ENCODE measurements around the gene ECE1. TPM values are rescaled to one million over a fixed set of nuclear protein-coding genes. Genes with fewer than 3 reads are reported as not detected.

ECE1 gene
- total and polyA plus RNA-seq, 2 of the 13 experiments (the other 11 are each of a cell fraction or from before 2014, with no cell fraction given): 13.5 to 21.2 TPM

DNA sequence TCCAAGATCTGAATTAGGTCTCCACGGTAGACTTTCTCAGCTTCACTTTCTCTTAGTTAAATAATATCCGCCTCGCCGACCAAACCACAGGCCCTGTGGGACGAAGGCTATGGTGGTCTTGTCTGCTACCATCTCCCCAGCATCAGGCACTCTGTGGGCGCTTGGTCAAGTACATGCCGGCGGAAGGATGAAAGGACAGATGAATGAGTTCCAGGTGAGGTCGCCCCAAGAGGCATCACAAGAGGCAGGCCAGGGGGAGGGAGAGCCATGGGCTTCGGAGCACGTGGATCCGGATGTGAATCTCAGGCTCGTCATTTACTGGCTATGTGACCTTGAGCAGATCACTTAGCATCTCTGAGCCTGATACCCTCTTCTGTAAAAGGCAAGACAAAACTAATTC is 33.5 kb downstream of the ECE1 start:
- CTCF ChIA-PET (ENCODE audit: low intra/inter-chr PET ratio, low total read pairs): interaction anchor here (2.7 to 3.9 kb wide), 2 partner anchors 25 to 112 kb away, joined by 12 to 52 read pairs; no protein-coding TSS in a partner anchor
- Histone ChIP-seq H3K27ac (ENCODE audit: extremely low read length, insufficient read depth, low read length) (no peak overlapping the region), H3K36me3 (replicated peaks in 1 of 2; ENCODE audit: control insufficient read depth in 1 of 2, insufficient read depth in 2 of 2, low read length in 2 of 2) (peaks cover 6 to 11% of the 10 kb centered on the region in 2 experiments; a peak in 2 of 5 replicates), H3K4me1 (ENCODE audit: insufficient read depth, low read length) (peaks cover 18% of the 10 kb centered on the region), H3K27me3 (ENCODE audit: control insufficient read depth in 1 of 2, insufficient read depth in 2 of 2, low read length in 2 of 2) (no peaks in the 10 kb centered on the region), H3K4me3 (replicated peaks in 1 of 3; ENCODE audit: insufficient read depth in 1 of 3, low read depth in 2 of 3, low read length in 3 of 3) (no peak overlapping the region), H3K79me2 (ENCODE audit: insufficient read depth, low read length) (no peaks in the 10 kb centered on the region), H3K4me2 (ENCODE audit: low read depth, low read length) (no peak overlapping the region), H3K9me3 (ENCODE audit: low read length) (no peaks in the 10 kb centered on the region), H3K9ac (ENCODE audit: insufficient read depth, low read depth, low read length) (no peak overlapping the region), H4K20me1 (ENCODE audit: insufficient read depth, low read length) (no peaks in the 10 kb centered on the region), H2AFZ (ENCODE audit: low read length) (no peak overlapping the region)
- DNase-seq (ENCODE audit: low spot score) (no peak), ATAC-seq (no peak), FAIRE-seq (no peak)
- TF ChIP-seq ZFP36L1 (CRISPR knock-in tag; IDR thresholded peaks at IDR 0.05) (no peak), KAT2B (IDR thresholded peaks at IDR 0.05; ENCODE audit: borderline replicate concordance, low read depth, low read length) (no peak), GTF2F1 (IDR thresholded peaks at IDR 0.05; ENCODE audit: low read length) (no peak), ZFYVE20 (CRISPR knock-in tag; IDR thresholded peaks at IDR 0.05; ENCODE audit: borderline replicate concordance, low read depth) (no peak), ZNF12 (CRISPR knock-in tag; IDR thresholded peaks at IDR 0.05) (no peak), ZFP82 (CRISPR knock-in tag; IDR thresholded peaks at IDR 0.05; ENCODE audit: borderline replicate concordance) (no peak)
- TF ChIP-seq, protein P1, sequence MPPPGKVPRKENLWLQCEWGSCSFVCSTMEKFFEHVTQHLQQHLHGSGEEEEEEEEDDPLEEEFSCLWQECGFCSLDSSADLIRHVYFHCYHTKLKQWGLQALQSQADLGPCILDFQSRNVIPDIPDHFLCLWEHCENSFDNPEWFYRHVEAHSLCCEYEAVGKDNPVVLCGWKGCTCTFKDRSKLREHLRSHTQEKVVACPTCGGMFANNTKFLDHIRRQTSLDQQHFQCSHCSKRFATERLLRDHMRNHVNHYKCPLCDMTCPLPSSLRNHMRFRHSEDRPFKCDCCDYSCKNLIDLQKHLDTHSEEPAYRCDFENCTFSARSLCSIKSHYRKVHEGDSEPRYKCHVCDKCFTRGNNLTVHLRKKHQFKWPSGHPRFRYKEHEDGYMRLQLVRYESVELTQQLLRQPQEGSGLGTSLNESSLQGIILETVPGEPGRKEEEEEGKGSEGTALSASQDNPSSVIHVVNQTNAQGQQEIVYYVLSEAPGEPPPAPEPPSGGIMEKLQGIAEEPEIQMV (CRISPR knock-in tag; IDR thresholded peaks at IDR 0.05; ENCODE audit: low read depth): no peak
- TF ChIP-seq, protein P2, sequence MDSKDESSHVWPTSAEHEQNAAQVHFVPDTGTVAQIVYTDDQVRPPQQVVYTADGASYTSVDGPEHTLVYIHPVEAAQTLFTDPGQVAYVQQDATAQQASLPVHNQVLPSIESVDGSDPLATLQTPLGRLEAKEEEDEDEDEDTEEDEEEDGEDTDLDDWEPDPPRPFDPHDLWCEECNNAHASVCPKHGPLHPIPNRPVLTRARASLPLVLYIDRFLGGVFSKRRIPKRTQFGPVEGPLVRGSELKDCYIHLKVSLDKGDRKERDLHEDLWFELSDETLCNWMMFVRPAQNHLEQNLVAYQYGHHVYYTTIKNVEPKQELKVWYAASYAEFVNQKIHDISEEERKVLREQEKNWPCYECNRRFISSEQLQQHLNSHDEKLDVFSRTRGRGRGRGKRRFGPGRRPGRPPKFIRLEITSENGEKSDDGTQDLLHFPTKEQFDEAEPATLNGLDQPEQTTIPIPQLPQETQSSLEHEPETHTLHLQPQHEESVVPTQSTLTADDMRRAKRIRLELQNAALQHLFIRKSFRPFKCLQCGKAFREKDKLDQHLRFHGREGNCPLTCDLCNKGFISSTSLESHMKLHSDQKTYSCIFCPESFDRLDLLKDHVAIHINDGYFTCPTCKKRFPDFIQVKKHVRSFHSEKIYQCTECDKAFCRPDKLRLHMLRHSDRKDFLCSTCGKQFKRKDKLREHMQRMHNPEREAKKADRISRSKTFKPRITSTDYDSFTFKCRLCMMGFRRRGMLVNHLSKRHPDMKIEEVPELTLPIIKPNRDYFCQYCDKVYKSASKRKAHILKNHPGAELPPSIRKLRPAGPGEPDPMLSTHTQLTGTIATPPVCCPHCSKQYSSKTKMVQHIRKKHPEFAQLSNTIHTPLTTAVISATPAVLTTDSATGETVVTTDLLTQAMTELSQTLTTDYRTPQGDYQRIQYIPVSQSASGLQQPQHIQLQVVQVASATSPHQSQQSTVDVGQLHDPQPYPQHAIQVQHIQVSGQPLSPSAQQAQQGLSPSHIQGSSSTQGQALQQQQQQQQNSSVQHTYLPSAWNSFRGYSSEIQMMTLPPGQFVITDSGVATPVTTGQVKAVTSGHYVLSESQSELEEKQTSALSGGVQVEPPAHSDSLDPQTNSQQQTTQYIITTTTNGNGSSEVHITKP (CRISPR knock-in tag; IDR thresholded peaks at IDR 0.05; ENCODE audit: low read depth): no peak
- TF ChIP-seq, protein P3, sequence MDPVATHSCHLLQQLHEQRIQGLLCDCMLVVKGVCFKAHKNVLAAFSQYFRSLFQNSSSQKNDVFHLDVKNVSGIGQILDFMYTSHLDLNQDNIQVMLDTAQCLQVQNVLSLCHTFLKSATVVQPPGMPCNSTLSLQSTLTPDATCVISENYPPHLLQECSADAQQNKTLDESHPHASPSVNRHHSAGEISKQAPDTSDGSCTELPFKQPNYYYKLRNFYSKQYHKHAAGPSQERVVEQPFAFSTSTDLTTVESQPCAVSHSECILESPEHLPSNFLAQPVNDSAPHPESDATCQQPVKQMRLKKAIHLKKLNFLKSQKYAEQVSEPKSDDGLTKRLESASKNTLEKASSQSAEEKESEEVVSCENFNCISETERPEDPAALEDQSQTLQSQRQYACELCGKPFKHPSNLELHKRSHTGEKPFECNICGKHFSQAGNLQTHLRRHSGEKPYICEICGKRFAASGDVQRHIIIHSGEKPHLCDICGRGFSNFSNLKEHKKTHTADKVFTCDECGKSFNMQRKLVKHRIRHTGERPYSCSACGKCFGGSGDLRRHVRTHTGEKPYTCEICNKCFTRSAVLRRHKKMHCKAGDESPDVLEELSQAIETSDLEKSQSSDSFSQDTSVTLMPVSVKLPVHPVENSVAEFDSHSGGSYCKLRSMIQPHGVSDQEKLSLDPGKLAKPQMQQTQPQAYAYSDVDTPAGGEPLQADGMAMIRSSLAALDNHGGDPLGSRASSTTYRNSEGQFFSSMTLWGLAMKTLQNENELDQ (CRISPR knock-in tag; IDR thresholded peaks at IDR 0.05; ENCODE audit: borderline replicate concordance): no peak
- POLR2A ChIA-PET: no interaction called here
- WGBS (ENCODE audit: low lambda C conversion rate): 98% methylated on average over 13 of the region's 13 CpGs
- no TSS peak for BruUV-seq (replicated peaks)
- in situ Hi-C loops (cut with HindIII; ENCODE audit: extremely low pct_ligation_motif_present, low pct_unique_long_range_greater_than_20kb): loop anchor here (5.0 kb wide), 1 partner anchor 111 kb away; no protein-coding TSS in a partner anchor
- intact Hi-C loops (cut with micrococcal nuclease; ENCODE audit: unreplicated experiment): no loop called here

All from HepG2 (cell line).